HCT116 (cell line): ENCODE data around the gene NGEF. TPM values are rescaled to one million over a fixed set of nuclear protein-coding genes. Genes with fewer than 3 reads are reported as not detected.

Experiments used
- ATAC-seq: fragments of 200-7000 bp; cut with Tn5 transposase; 2 replicates; pipeline ENCODE4 v1.9.1; 2020; ENCODE audit warnings: mild to moderate bottlenecking, moderate library complexity
- BruUV-seq: library from RNA; stranded (reverse); fragments of 400-500 nt; replicated peaks from 2 replicates; lab custom pipeline; 2021; lab: Mats Ljungman, UMichigan
- CTCF ChIA-PET: fragments of 300-600 bp; sonication (Branson Sonifier 250); formaldehyde crosslinking; loops from one replicate; lab custom pipeline; 2021; ENCODE audit warnings: antibody characterized with exemption; lab: Charles Lee
- POLR2A ChIA-PET: fragments of 300-600, 350-600 bp; sonication (Branson Sonifier 250); formaldehyde crosslinking; loops from one replicate; lab custom pipeline; 2021; ENCODE audit warnings: antibody characterized with exemption; lab: Charles Lee
- RAD21 ChIA-PET, 2 experiments: fragments of 300-600 bp; sonication (Branson Sonifier 250); formaldehyde crosslinking; loops; one replicate each; lab custom pipeline; 2023; ENCODE audit warnings: low total read pairs in 2 of 2; ENCODE audit not compliant: uncharacterized antibody in 2 of 2, unreplicated experiment in 2 of 2, low non-redundant PET in 1 of 2; lab: Charles Lee
- DNase-seq: peaks from one replicate; pipeline ENCODE4 v3.0.0-alpha.2; 2010; ENCODE audit warnings: low read depth, low spot score
- H2AFZ ChIP-seq: fragments of 200-600 bp; shearing (Covaris generic), sonication (generic); 2 replicates; pipeline ENCODE4 v1.6.1; 2017; ENCODE audit warnings: low read depth, mixed run types, mixed read lengths, antibody characterized with exemption, low read length; ENCODE audit not compliant: poor library complexity, severe bottlenecking
- H3K27ac ChIP-seq: 2 replicates; pipeline ENCODE4 v1.5.1; 2012; ENCODE audit warnings: low read depth, low read length
- H3K27me3 ChIP-seq: fragments of 200-600 bp; sonication (generic); 2 replicates; pipeline ENCODE4 v1.6.1; 2016; ENCODE audit warnings: mixed run types, low read length, mixed read lengths; ENCODE audit not compliant: insufficient read depth
- H3K36me3 ChIP-seq, 2 experiments: fragments of 200-500 bp in 1 of 2; fragments of 200-600 bp in 1 of 2; sonication (Bioruptor generic) in 1 of 2; sonication (generic) in 1 of 2; 2 replicates each; pipeline versions ENCODE4 v1.5.1 to v1.6.1; 2014 to 2016; ENCODE audit warnings: low read length in 2 of 2, inconsistent platforms in 1 of 2, mixed read lengths in 1 of 2, mixed run types in 1 of 2; ENCODE audit not compliant: insufficient read depth in 2 of 2, control insufficient read depth in 1 of 2
- H3K4me1 ChIP-seq, 2 experiments: fragments of 200-600 bp in 1 of 2; sonication (generic) in 1 of 2; 2 replicates each; pipeline versions ENCODE4 v1.5.1 to v1.6.1; 2012 to 2017; ENCODE audit warnings: low read length in 2 of 2, inconsistent platforms in 1 of 2, mild to moderate bottlenecking in 1 of 2, mixed read lengths in 1 of 2, mixed run types in 1 of 2, moderate library complexity in 1 of 2; ENCODE audit not compliant: insufficient read depth in 2 of 2, control insufficient read depth in 1 of 2
- H3K4me2 ChIP-seq: fragments of 200-600 bp; sonication (generic); 2 replicates; pipeline ENCODE4 v1.6.1; 2017; ENCODE audit warnings: mixed run types, low read length, mixed read lengths
- H3K4me3 ChIP-seq, 2 experiments: fragments of 200-600 bp in 1 of 2; sonication (generic) in 1 of 2; replicated peaks in 1 of 2; 2 replicates each; pipeline ENCODE4 v1.5.1; 2011 to 2016; ENCODE audit warnings: low read length in 2 of 2, control low read depth in 1 of 2, low read depth in 1 of 2, mild to moderate bottlenecking in 1 of 2, mixed read lengths in 1 of 2, mixed run types in 1 of 2
- H3K79me2 ChIP-seq: fragments of 200-600 bp; sonication (generic); 2 replicates; pipeline ENCODE4 v1.6.1; 2017; ENCODE audit warnings: mild to moderate bottlenecking, mixed run types, low read length, moderate library complexity, mixed read lengths; ENCODE audit not compliant: insufficient read depth
- H3K9ac ChIP-seq: fragments of 200-600 bp; sonication (generic); 2 replicates; pipeline ENCODE4 v1.6.1; 2016; ENCODE audit warnings: low read length, mixed read lengths
- H3K9me2 ChIP-seq: fragments of 200-600 bp; sonication (generic), shearing (Covaris generic); 2 replicates; pipeline ENCODE4 v1.6.1; 2017; ENCODE audit warnings: mixed run types, mild to moderate bottlenecking, moderate library complexity; ENCODE audit not compliant: insufficient read depth
- H3K9me3 ChIP-seq, 2 experiments: fragments of 200-500 bp in 1 of 2; fragments of 200-600 bp in 1 of 2; sonication (Bioruptor generic) in 1 of 2; sonication (generic) in 1 of 2; 2 replicates each; pipeline ENCODE4 v1.6.1; 2014 to 2017; ENCODE audit warnings: low read length in 2 of 2, mixed read lengths in 2 of 2, inconsistent platforms in 1 of 2, low read depth in 1 of 2, mild to moderate bottlenecking in 1 of 2, mixed run types in 1 of 2, moderate library complexity in 1 of 2; ENCODE audit not compliant: control insufficient read depth in 1 of 2, insufficient read depth in 1 of 2
- H4K20me1 ChIP-seq: fragments of 200-600 bp; sonication (generic), shearing (Covaris generic); 2 replicates; pipeline ENCODE4 v1.6.1; 2017; ENCODE audit warnings: mixed run types, mild to moderate bottlenecking, moderate library complexity; ENCODE audit not compliant: insufficient read depth
- EGR1 ChIP-seq: IDR thresholded peaks from 2 replicates; pipeline ENCODE4 v1.6.1; 2012; ENCODE audit warnings: low read depth
- ELF1 ChIP-seq: IDR thresholded peaks from 2 replicates; pipeline ENCODE4 v1.6.1; 2012; ENCODE audit warnings: low read depth, borderline replicate concordance
- EZH2 ChIP-seq: fragments of 200-600 bp; sonication (generic); IDR thresholded peaks from 2 replicates; pipeline ENCODE4 v1.6.1; 2017; ENCODE audit warnings: antibody characterized with exemption, mixed run types
- EZH2phosphoT487 ChIP-seq: fragments of 200-600 bp; IDR thresholded peaks from 2 replicates; pipeline ENCODE4 v1.6.1; 2018; ENCODE audit warnings: antibody characterized with exemption, borderline replicate concordance
- JUND ChIP-seq: IDR thresholded peaks from 2 replicates; pipeline ENCODE4 v1.6.1; 2012
- POLR2A ChIP-seq: IDR thresholded peaks from 2 replicates; pipeline ENCODE4 v1.7.0; 2011; ENCODE audit warnings: borderline replicate concordance; ENCODE audit not compliant: insufficient read depth, insufficient read length; ENCODE audit errors: extremely low read depth
- POLR2AphosphoS5 ChIP-seq: IDR thresholded peaks from 2 replicates; pipeline ENCODE4 v1.6.1; 2011; ENCODE audit warnings: mild to moderate bottlenecking, low read depth, low read length, moderate library complexity
- SIN3A ChIP-seq: IDR thresholded peaks from 2 replicates; pipeline ENCODE4 v1.6.1; 2012; ENCODE audit warnings: low read depth
- SRF ChIP-seq: IDR thresholded peaks from 2 replicates; pipeline ENCODE4 v1.6.1; 2012; ENCODE audit warnings: low read depth
- intact Hi-C: fragments of 100-400 bp; cut with micrococcal nuclease; formaldehyde crosslinking; loops from 2 replicates; pipeline ENCODE4 v1.10.0; 2022
- total RNA-seq: library from RNA; stranded (reverse); gene quantifications from one replicate; pipeline ENCODE4 v1.2.1, GENCODE V29; 2021; ENCODE audit not compliant: unreplicated experiment
- TF ChIP-seq, protein P1 (sequence below): IDR thresholded peaks from 2 replicates; pipeline ENCODE4 v1.6.1; 2012
- TF ChIP-seq, protein P2 (sequence below): IDR thresholded peaks from 2 replicates; pipeline ENCODE4 v1.6.1; 2011; ENCODE audit warnings: mild to moderate bottlenecking, low read length, moderate library complexity; ENCODE audit not compliant: insufficient replicate concordance; ENCODE audit errors: extremely low read depth
- TF ChIP-seq, protein P3 (sequence below), 3 experiments: fragments of 200-600 bp in 1 of 3; sonication (generic) in 1 of 3; IDR thresholded peaks in 2 of 3; conservative IDR thresholded peaks in 1 of 3; 2 replicates each; pipeline ENCODE4 v1.5.1; 2012 to 2017; ENCODE audit warnings: low read depth in 2 of 3, low read length in 2 of 3, antibody characterized with exemption in 1 of 3, borderline replicate concordance in 1 of 3, control low read depth in 1 of 3, mild to moderate bottlenecking in 1 of 3, mixed read lengths in 1 of 3, mixed run types in 1 of 3, moderate library complexity in 1 of 3; ENCODE audit not compliant: insufficient read depth in 1 of 3

NGEF gene
- total RNA-seq, 1 experiment from 2014 or later = 12.6 TPM

DNA sequence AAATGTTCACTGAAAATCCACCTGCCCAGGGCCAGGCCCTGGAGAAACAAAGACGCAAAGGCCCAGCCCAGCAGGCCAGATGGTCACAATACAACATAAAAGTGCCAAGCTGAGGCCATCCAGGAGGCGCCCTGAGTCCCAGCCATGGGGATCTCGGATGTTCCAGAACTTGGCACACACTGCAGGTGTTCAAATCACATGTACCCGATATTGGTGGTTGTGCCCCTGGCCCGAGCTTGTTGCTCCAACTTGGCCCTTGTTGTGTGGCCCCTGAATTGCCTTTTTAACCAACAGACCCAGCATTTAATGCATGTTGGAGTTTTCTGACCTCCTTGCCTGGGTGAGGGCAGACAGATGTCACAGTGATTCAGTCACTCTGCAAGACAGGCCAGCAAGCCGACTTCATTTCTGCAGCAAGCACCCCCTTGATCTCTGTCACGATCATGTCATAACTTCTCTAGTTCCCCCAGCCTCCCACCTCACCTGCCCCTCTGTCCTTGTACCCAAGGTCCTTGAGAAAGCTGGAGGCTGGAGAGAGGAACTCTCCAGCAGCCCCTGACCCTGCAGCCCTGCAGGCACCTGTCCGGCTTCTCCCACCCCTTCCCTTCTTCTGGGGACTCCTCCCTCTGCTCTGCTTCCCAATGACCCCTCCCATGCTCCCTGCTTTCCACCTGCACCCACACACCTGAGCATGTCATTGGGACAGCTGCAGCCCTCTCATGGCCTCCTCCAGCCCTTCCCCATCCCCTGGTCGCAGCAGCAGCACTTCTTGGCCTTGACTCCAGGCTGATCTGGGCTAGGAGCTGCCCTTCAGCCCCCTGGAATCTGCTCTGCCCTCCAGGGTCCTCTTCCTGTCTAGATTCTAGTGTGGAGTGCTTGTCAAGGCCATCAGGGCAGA is 9.1 kb downstream of the NGEF start:
- Histone ChIP-seq H3K4me2 (no peak overlapping the region), H4K20me1 (no peaks in the 10 kb centered on the region), H3K27ac (no peak overlapping the region), H3K4me3 (no peak overlapping the region), H3K79me2 (no peaks in the 10 kb centered on the region), H3K9me3 (no peaks in the 10 kb centered on the region), H3K36me3 (no peaks in the 10 kb centered on the region), H3K4me1 (peaks cover 0 to 3% of the 10 kb centered on the region in 2 experiments; a peak in 1 of 4 replicates), H3K27me3 (no peaks in the 10 kb centered on the region), H3K9ac (no peak overlapping the region), H3K9me2 (no peaks in the 10 kb centered on the region), H2AFZ (no peak overlapping the region)
- POLR2A ChIA-PET = no interaction called here
- RAD21 ChIA-PET = no interaction called here
- TF ChIP-seq ELF1 (no peak), SRF (no peak), POLR2AphosphoS5 (no peak), SIN3A (no peak), POLR2A (no peak), JUND (no peak), EZH2 (no peak)
- TF ChIP-seq, protein P1, sequence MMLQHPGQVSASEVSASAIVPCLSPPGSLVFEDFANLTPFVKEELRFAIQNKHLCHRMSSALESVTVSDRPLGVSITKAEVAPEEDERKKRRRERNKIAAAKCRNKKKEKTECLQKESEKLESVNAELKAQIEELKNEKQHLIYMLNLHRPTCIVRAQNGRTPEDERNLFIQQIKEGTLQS = no peak
- no peak for DNase-seq
- BruUV-seq = no TSS peak
- intact Hi-C loops = no loop called here
- CTCF ChIA-PET = no interaction called here
- no peak for ATAC-seq

DNA sequence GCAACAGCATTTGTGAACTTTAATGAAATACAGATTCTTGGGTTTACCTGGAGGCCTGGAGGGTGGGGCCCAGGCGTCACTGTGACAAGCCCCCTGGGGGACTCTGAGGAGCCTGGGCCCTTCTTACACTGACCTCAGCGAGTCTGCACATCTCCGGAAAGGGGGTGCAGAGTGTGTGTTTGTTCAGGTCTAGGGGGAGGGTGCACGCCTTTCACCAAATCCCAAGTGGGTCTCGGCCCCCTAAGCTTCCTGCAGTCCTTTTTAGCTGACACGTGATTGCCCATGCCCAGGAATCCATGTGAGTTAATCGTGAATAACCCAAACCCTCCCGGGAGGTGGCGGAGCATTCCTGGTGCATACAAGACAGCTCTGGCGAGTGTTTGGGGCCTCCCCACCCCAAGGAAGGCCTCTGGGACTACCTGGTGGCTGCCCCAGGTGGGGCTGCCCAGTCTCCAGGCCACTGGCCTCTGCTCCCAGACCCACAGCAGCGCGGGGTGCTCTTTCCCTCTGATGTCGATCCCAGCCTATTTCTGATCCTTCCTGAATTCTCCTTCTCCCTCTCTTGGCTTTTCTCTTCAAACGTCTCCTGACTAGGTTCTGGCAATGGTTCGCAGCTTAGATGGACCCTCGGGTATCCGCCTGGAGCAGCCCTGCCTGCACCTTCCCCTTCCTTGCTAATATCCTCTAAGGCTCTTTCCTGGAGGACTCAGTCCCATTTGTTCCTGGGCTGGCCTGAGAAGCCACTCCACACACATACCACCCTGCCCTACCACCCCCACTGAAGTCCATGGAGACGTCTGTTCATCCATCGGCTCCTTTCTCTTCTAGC is 10.0 kb downstream of the NGEF start:
- H3K27me3 ChIP-seq = no peaks in the 10 kb centered on the region
- no peak overlapping the region for H3K4me2 ChIP-seq
- H3K4me1 ChIP-seq = peaks cover 0 to 3% of the 10 kb centered on the region in 2 experiments; a peak in 1 of 4 replicates
- no peak overlapping the region for H3K4me3 ChIP-seq
- ChIA-PET CTCF (no interaction called here), POLR2A (no interaction called here), RAD21 (no interaction called here)
- no peaks in the 10 kb centered on the region for H4K20me1 ChIP-seq
- BruUV-seq = no TSS peak
- no peak overlapping the region for H3K27ac ChIP-seq
- H2AFZ ChIP-seq = no peak overlapping the region
- DNase-seq = no peak
- no peak overlapping the region for H3K9ac ChIP-seq
- no peaks in the 10 kb centered on the region for H3K9me3 ChIP-seq
- intact Hi-C loops = no loop called here
- H3K9me2 ChIP-seq = no peaks in the 10 kb centered on the region
- TF ChIP-seq EZH2phosphoT487 (no peak), POLR2A (no peak), EGR1 (no peak)
- TF ChIP-seq, protein P2, sequence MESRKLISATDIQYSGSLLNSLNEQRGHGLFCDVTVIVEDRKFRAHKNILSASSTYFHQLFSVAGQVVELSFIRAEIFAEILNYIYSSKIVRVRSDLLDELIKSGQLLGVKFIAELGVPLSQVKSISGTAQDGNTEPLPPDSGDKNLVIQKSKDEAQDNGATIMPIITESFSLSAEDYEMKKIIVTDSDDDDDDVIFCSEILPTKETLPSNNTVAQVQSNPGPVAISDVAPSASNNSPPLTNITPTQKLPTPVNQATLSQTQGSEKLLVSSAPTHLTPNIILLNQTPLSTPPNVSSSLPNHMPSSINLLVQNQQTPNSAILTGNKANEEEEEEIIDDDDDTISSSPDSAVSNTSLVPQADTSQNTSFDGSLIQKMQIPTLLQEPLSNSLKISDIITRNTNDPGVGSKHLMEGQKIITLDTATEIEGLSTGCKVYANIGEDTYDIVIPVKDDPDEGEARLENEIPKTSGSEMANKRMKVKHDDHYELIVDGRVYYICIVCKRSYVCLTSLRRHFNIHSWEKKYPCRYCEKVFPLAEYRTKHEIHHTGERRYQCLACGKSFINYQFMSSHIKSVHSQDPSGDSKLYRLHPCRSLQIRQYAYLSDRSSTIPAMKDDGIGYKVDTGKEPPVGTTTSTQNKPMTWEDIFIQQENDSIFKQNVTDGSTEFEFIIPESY = no peak
- TF ChIP-seq, protein P3, sequence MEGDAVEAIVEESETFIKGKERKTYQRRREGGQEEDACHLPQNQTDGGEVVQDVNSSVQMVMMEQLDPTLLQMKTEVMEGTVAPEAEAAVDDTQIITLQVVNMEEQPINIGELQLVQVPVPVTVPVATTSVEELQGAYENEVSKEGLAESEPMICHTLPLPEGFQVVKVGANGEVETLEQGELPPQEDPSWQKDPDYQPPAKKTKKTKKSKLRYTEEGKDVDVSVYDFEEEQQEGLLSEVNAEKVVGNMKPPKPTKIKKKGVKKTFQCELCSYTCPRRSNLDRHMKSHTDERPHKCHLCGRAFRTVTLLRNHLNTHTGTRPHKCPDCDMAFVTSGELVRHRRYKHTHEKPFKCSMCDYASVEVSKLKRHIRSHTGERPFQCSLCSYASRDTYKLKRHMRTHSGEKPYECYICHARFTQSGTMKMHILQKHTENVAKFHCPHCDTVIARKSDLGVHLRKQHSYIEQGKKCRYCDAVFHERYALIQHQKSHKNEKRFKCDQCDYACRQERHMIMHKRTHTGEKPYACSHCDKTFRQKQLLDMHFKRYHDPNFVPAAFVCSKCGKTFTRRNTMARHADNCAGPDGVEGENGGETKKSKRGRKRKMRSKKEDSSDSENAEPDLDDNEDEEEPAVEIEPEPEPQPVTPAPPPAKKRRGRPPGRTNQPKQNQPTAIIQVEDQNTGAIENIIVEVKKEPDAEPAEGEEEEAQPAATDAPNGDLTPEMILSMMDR (IDR thresholded peaks at IDR 0.05 in 2 of 3, conservative IDR thresholded peaks at IDR 0.05 in 1 of 3; ENCODE audit: borderline replicate concordance in 1 of 3, insufficient read depth in 1 of 3, low read depth in 2 of 3, low read length in 2 of 3) = no peak
- TF ChIP-seq, protein P1 = no peak
- TF ChIP-seq, all 23 proteins: peak for 0
- no peak for ATAC-seq
- no peaks in the 10 kb centered on the region for H3K36me3 ChIP-seq
- no peaks in the 10 kb centered on the region for H3K79me2 ChIP-seq
